ENCODE measurements around the gene CIAPIN1.

CIAPIN1 gene

GRCh38 chr16:57485091-57485915, 38.1 kb upstream of the CIAPIN1 start:
- no peaks in the 10 kb centered on the region for H3K36me3 Mint-ChIP-seq (ENCODE audit: low read depth)
- TF ChIP-seq, protein P1, sequence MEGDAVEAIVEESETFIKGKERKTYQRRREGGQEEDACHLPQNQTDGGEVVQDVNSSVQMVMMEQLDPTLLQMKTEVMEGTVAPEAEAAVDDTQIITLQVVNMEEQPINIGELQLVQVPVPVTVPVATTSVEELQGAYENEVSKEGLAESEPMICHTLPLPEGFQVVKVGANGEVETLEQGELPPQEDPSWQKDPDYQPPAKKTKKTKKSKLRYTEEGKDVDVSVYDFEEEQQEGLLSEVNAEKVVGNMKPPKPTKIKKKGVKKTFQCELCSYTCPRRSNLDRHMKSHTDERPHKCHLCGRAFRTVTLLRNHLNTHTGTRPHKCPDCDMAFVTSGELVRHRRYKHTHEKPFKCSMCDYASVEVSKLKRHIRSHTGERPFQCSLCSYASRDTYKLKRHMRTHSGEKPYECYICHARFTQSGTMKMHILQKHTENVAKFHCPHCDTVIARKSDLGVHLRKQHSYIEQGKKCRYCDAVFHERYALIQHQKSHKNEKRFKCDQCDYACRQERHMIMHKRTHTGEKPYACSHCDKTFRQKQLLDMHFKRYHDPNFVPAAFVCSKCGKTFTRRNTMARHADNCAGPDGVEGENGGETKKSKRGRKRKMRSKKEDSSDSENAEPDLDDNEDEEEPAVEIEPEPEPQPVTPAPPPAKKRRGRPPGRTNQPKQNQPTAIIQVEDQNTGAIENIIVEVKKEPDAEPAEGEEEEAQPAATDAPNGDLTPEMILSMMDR (IDR thresholded peaks at IDR 0.05; ENCODE audit: unreplicated experiment in 3 of 3) = no peak
- peak overlapping the region; percentile 88 to 97 (median 92) for H3K4me3 Mint-ChIP-seq
- H3K4me1 Mint-ChIP-seq = peaks cover 20% of the 10 kb centered on the region
- no peaks in the 10 kb centered on the region for H3K9me3 Mint-ChIP-seq
- H3K27me3 Mint-ChIP-seq (ENCODE audit: low read depth) = peaks cover 7% of the 10 kb centered on the region
- peak overlapping the region; percentile 24 to 73 (median 54) for H3K27ac Mint-ChIP-seq

- Mint-ChIP-seq H3K27me3 (ENCODE audit: low read depth) (peaks cover 7% of the 10 kb centered on the region), H3K27ac (peak overlapping the region in 1 of 3 experiments; percentile 6), H3K4me3 (peak overlapping the region; percentile 88 to 97 (median 92)), H3K4me1 (peaks cover 25% of the 10 kb centered on the region), H3K9me3 (no peaks in the 10 kb centered on the region), H3K36me3 (ENCODE audit: low read depth) (no peaks in the 10 kb centered on the region)
- TF ChIP-seq, protein P1 (IDR thresholded peaks at IDR 0.05; ENCODE audit: unreplicated experiment in 3 of 3) = no peak
Measured at GRCh38 chr16:57484515-57485005, 37.4 kb upstream of the CIAPIN1 start.

DNA sequence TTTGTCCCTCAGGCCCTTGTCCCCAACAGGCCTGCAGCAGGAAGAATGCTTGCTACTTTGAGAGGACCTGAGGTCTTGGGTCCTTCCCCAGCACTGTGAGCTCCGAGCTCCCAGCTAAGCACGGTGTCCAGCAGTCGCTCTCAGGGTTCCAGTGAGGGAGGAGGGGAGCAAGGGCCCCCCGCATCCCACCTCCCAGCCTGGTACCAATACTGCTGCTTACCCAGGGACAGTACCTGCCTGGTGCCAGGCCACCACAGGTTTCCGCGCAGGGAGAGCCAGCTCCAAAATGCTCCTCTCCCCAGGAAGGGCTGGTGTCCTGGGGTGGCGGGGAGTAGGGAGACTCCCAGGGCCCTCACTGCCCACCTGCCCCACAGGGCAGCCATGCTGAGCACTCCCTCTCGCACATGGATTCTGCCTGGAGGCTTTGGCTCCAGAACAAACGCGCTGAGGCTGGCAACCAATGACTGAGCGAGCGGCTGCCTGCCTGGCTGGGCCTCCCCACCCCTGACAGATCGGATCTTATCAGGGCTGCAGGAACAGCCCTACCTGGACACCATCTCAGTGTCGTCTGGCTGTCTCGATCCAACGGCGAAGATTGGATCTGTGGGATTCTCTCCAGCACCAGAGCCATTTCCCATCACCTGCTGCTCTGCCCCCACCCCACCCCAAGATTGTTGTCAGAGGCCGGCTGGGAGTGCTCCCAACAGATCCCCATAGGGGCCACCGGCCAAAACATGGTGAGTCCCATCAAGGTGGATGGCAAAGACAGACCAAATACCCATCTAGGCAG, 36.7 kb upstream of the CIAPIN1 start:
- TF ChIP-seq, protein P1 (IDR thresholded peaks at IDR 0.05; ENCODE audit: unreplicated experiment in 3 of 3) = no peak
- peaks cover 29% of the 10 kb centered on the region for H3K4me1 Mint-ChIP-seq

GRCh38 chr16:57482845-57483545, 35.8 kb upstream of the CIAPIN1 start:
- H3K36me3 Mint-ChIP-seq (ENCODE audit: low read depth) = no peaks in the 10 kb centered on the region
- TF ChIP-seq, protein P1 (IDR thresholded peaks at IDR 0.05; ENCODE audit: unreplicated experiment in 3 of 3) = no peak
- H3K27ac Mint-ChIP-seq = no peak overlapping the region
- peaks cover 30% of the 10 kb centered on the region for H3K4me1 Mint-ChIP-seq
- H3K27me3 Mint-ChIP-seq (ENCODE audit: low read depth) = peaks cover 3% of the 10 kb centered on the region
- H3K4me3 Mint-ChIP-seq = peak overlapping the region; percentile 50 to 80 (median 75)
- no peaks in the 10 kb centered on the region for H3K9me3 Mint-ChIP-seq

More for the DNA sequence above, 36.7 kb upstream of the CIAPIN1 start:
- Mint-ChIP-seq H3K4me3 (peak overlapping the region; percentile 66 to 92 (median 88)), H3K36me3 (ENCODE audit: low read depth) (no peaks in the 10 kb centered on the region), H3K9me3 (no peaks in the 10 kb centered on the region), H3K27ac (peak overlapping the region in 1 of 3 experiments; percentile 39), H3K27me3 (ENCODE audit: low read depth) (peaks cover 7% of the 10 kb centered on the region)

DNA sequence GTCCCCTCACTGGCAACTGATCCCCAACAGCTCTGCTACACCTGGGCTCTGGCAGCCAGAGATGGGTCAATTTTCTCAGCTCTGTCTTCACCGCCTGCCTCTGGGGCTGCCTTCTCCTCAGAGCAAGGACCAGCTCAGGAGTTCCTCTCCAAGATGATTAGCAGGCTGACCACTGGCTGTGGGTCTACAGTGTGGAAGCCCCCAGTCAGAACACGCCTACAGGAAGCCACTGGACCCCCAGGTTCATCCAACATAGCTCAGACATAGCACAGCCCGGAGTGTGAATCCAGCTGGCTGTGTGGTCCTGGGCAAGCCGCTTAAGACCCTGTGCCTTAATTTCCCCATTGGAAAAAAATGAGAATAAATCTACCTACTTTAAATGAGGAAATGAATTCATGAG, 34.2 kb upstream of the CIAPIN1 start:
- TF ChIP-seq, protein P1 (IDR thresholded peaks at IDR 0.05; ENCODE audit: unreplicated experiment in 3 of 3) = no peak
- H3K9me3 Mint-ChIP-seq = no peaks in the 10 kb centered on the region
- H3K27ac Mint-ChIP-seq = peak overlapping the region in 1 of 3 experiments; percentile 38
- H3K4me3 Mint-ChIP-seq = peak overlapping the region; percentile 59 to 62 (median 61)
- no peaks in the 10 kb centered on the region for H3K36me3 Mint-ChIP-seq (ENCODE audit: low read depth)
- H3K4me1 Mint-ChIP-seq = peaks cover 21% of the 10 kb centered on the region
- H3K27me3 Mint-ChIP-seq (ENCODE audit: low read depth) = peaks cover 3% of the 10 kb centered on the region

Measured in nephron (organoid).